NOMO-1 treated with dmso at 0.1 percent for 144 hours (cell line): Measurements from ENCODE around the gene NLGN1.
"Not testable (repeated sequence)": the region's sequence is repeated elsewhere in the genome, so short reads cannot be mapped to it uniquely, and the experiment has no call there.

Experiments
- DNase-seq: peaks from one replicate; lab custom pipeline; 2025; ENCODE audit not compliant: unreplicated experiment; lab: John Stamatoyannopoulos, UW

Gene NLGN1

GRCh38 chr3:174204765-174205164 is 807.2 kb downstream of the NLGN1 start:
- DNase-seq: no peak

- DNase-seq: no peak
Observed at GRCh38 chr3:174206607-174207192, 809.2 kb downstream of the NLGN1 start.

- no peak for DNase-seq
Observed at GRCh38 chr3:174208161-174208560, 810.6 kb downstream of the NLGN1 start.

- DNase-seq: not testable (repeated sequence)
Observed at GRCh38 chr3:174211896-174212295, 814.4 kb downstream of the NLGN1 start.

GRCh38 chr3:174215456-174215855 is 817.9 kb downstream of the NLGN1 start:
- DNase-seq: no peak

GRCh38 chr3:174216019-174216418 is 818.5 kb downstream of the NLGN1 start:
- DNase-seq: no peak

- DNase-seq: no peak
Observed at GRCh38 chr3:174216946-174217718, 819.6 kb downstream of the NLGN1 start.

GRCh38 chr3:174218016-174218415 is 820.5 kb downstream of the NLGN1 start:
- no peak for DNase-seq

GRCh38 chr3:174219738-174220137 is 822.2 kb downstream of the NLGN1 start:
- no peak for DNase-seq

- DNase-seq: no peak
Observed at GRCh38 chr3:174220775-174221554, 823.4 kb downstream of the NLGN1 start.

- DNase-seq: no peak
Observed at GRCh38 chr3:174223042-174223441, 825.5 kb downstream of the NLGN1 start.

GRCh38 chr3:174223626-174224025 is 826.1 kb downstream of the NLGN1 start:
- DNase-seq: no peak

- DNase-seq: no peak
Observed at GRCh38 chr3:174229916-174230315, 832.4 kb downstream of the NLGN1 start.

GRCh38 chr3:174232028-174232657 is 834.6 kb downstream of the NLGN1 start:
- DNase-seq: not testable (repeated sequence)

- DNase-seq: no peak
Observed at GRCh38 chr3:174232658-174233429, 835.3 kb downstream of the NLGN1 start.

- no peak for DNase-seq
Observed at GRCh38 chr3:174233511-174233910, 836.0 kb downstream of the NLGN1 start.

GRCh38 chr3:174242311-174243041 is 844.9 kb downstream of the NLGN1 start:
- no peak for DNase-seq

GRCh38 chr3:174243171-174243570 is 845.6 kb downstream of the NLGN1 start:
- DNase-seq: no peak

- no peak for DNase-seq
Observed at GRCh38 chr3:174247687-174248152, 850.2 kb downstream of the NLGN1 start.

- no peak for DNase-seq
Observed at GRCh38 chr3:174251681-174252080, 854.1 kb downstream of the NLGN1 start.
